ENCODE results near the gene SPARC.
"Not testable (repeated sequence)": the region's sequence is repeated elsewhere in the genome, so short reads cannot be mapped to it uniquely, and the experiment has no call there.

SPARC gene

GRCh38 chr5:151699071-151699901 is 12.6 kb upstream of the SPARC start:
- no peak for DNase-seq

- not testable (repeated sequence) for DNase-seq
These were observed 11.4 kb upstream of the SPARC start for GRCh38 chr5:151698081-151698480.

- DNase-seq = no peak
These were observed 10.7 kb upstream of the SPARC start for GRCh38 chr5:151697452-151697851.

GRCh38 chr5:151696470-151697061 is 9.9 kb upstream of the SPARC start:
- DNase-seq = no peak

- DNase-seq = no peak
These were observed 8.7 kb upstream of the SPARC start for GRCh38 chr5:151695464-151695863.

- DNase-seq = no peak
These were observed 7.3 kb upstream of the SPARC start for GRCh38 chr5:151694035-151694485.

- no peak for DNase-seq
These were observed 5.6 kb upstream of the SPARC start for GRCh38 chr5:151692312-151692711.

- DNase-seq = no peak
These were observed 5.0 kb upstream of the SPARC start for GRCh38 chr5:151691706-151692105.

- not testable (repeated sequence) for DNase-seq
These were observed 2.9 kb upstream of the SPARC start for GRCh38 chr5:151689591-151689990.

- no peak for DNase-seq
These were observed 1.7 kb upstream of the SPARC start for GRCh38 chr5:151688436-151688835.

- no peak for DNase-seq
These were observed 704 bp downstream of the SPARC start for GRCh38 chr5:151685749-151686673.

GRCh38 chr5:151684690-151685361 is 1.9 kb downstream of the SPARC start:
- no peak for DNase-seq

- no peak for DNase-seq
These were observed 2.6 kb downstream of the SPARC start for GRCh38 chr5:151683986-151684588.

GRCh38 chr5:151683444-151683843 is 3.3 kb downstream of the SPARC start:
- no peak for DNase-seq

GRCh38 chr5:151682751-151683331 is 3.9 kb downstream of the SPARC start:
- no peak for DNase-seq

- no peak for DNase-seq
These were observed 4.5 kb downstream of the SPARC start for GRCh38 chr5:151682240-151682639.

GRCh38 chr5:151680944-151681427 is 5.7 kb downstream of the SPARC start:
- no peak for DNase-seq

- DNase-seq = not testable (repeated sequence)
These were observed 6.6 kb downstream of the SPARC start for GRCh38 chr5:151680156-151680505.

GRCh38 chr5:151679421-151680155 is 7.1 kb downstream of the SPARC start:
- no peak for DNase-seq

GRCh38 chr5:151678713-151679112 is 8.0 kb downstream of the SPARC start:
- DNase-seq = no peak
